Stimulated activated CD8-positive, alpha-beta memory T cell treated with anti-CD3 and anti-CD28 coated beads, Interleukin-12 subunit alpha, Interleukin-12 subunit beta, amount 100 ng/mL, for 1 hour (primary cell): ENCODE results near the gene APOLD1.

ENCODE experiments used
- DNase-seq: peaks from one replicate; pipeline ENCODE4 v3.0.0-alpha.2; 2020; ENCODE audit warnings: low read depth

The APOLD1 gene

GRCh38 chr12:12839873-12840579, 54.6 kb downstream of the APOLD1 start:
- DNase-seq: no peak

GRCh38 chr12:12840580-12840899, 55.1 kb downstream of the APOLD1 start:
- DNase-seq: no peak
